Activated naive CD8-positive, alpha-beta T cell (primary cell): Measurements from ENCODE around the gene EHD1.

ENCODE experiments used
- H3K27ac Mint-ChIP-seq: one replicate; pipeline ENCODE4 v1.8.0; 2021; ENCODE audit warnings: mixed read lengths
- H3K27me3 Mint-ChIP-seq: one replicate; pipeline ENCODE4 v1.8.0; 2021; ENCODE audit warnings: mixed read lengths
- H3K36me3 Mint-ChIP-seq: one replicate; pipeline ENCODE4 v1.8.0; 2021; ENCODE audit warnings: mixed read lengths
- H3K4me1 Mint-ChIP-seq: one replicate; pipeline ENCODE4 v1.8.0; 2021; ENCODE audit warnings: low read depth, mixed read lengths
- H3K4me3 Mint-ChIP-seq: one replicate; pipeline ENCODE4 v1.8.0; 2021; ENCODE audit warnings: mild to moderate bottlenecking, mixed read lengths
- H3K9me3 Mint-ChIP-seq: one replicate; pipeline ENCODE4 v1.8.0; 2021; ENCODE audit warnings: low read depth, mixed read lengths

The EHD1 gene

GRCh38 chr11:64898541-64898940 is 20.1 kb upstream of the EHD1 start:
- peaks cover 3% of the 10 kb centered on the region for H3K36me3 Mint-ChIP-seq
- H3K27ac Mint-ChIP-seq: no peak overlapping the region
- no peaks in the 10 kb centered on the region for H3K9me3 Mint-ChIP-seq
- peaks cover 12% of the 10 kb centered on the region for H3K4me1 Mint-ChIP-seq
- no peaks in the 10 kb centered on the region for H3K27me3 Mint-ChIP-seq
- no peak overlapping the region for H3K4me3 Mint-ChIP-seq

DNA sequence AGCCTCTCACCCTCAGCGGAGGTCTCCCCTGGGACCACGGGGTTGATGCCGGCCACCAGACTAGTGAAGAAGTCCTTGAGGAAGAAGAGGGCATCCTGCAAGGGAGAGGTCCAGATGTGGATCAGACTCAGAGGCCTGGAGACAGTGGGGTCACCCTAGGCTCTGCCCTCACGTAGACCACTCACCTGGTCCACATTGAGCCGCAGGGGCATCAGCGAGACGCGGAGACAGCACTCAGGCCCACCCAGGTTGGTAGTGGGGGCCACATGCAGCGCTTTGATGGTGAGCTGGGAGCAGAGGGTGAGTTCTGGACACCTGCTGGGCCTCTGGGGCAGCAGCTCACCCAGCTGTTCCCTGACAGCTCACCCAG is 19.6 kb upstream of the EHD1 start:
- Mint-ChIP-seq H3K4me3 (no peak overlapping the region), H3K27me3 (no peaks in the 10 kb centered on the region), H3K9me3 (no peaks in the 10 kb centered on the region), H3K4me1 (peaks cover 12% of the 10 kb centered on the region), H3K36me3 (peaks cover 3% of the 10 kb centered on the region), H3K27ac (no peak overlapping the region)

DNA sequence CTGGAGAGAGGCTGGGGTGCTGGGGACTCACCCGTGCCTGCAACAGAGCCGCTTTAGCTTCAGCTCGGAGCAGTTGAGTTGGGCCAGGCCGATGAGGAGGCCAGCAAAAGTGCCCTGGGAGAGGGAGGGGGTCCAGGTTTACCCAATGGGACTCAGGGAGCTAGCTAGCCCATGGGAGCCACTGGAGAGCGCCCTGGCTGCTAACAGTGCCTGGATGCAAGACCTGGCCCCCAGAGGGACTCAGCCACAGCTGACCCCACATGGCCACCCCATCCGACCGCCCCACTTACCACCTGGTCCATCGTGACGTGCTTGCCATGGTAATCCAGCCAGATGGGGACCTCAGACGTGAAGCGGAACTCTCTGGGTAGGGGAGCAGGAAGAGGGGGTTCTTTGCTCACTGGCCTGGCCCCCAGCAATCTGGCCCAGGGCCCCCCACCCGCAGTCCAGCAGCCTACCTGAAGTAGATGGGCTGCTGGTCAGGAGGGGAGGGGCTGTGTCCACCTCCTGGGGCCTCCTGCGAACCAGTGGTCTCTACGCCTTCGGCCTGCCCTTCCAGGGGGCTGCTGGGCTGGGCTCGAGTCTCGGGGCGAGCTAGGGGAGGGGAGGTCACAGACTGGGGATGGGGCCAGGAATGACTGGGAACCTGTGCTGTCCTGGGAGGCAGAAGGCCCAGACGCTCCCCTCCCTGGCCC is 19.1 kb upstream of the EHD1 start:
- H3K36me3 Mint-ChIP-seq: peaks cover 3% of the 10 kb centered on the region
- no peaks in the 10 kb centered on the region for H3K9me3 Mint-ChIP-seq
- H3K27ac Mint-ChIP-seq: no peak overlapping the region
- peaks cover 12% of the 10 kb centered on the region for H3K4me1 Mint-ChIP-seq
- no peak overlapping the region for H3K4me3 Mint-ChIP-seq
- no peaks in the 10 kb centered on the region for H3K27me3 Mint-ChIP-seq

DNA sequence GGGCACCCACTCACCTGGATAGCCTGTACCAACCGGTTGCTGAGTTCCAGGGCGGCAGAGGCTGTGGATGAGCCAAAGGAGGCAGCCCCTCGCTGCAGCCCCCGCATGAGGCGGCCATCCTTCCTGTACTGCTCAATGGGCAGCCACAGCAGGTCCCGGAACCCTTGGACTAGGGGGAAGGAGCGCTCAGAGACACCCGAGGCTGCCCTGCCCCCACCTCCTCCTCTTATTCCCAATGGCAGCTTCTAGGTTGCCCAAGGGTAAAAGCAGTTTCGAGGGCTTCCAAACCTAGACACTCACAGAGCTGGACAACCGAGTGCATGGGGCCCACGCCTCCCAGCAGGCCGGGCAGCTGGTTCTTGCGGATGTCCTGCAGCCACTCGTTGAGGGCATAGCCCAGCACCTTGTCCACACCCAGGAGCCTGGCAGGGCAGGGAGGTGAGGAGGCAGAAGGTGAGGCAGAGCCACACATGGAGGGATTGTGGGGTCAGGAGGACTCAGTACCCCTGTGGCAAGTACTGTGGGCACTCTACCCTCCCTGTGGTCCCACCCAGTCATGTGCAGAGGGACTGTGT is 18.1 kb upstream of the EHD1 start:
- no peaks in the 10 kb centered on the region for H3K27me3 Mint-ChIP-seq
- H3K27ac Mint-ChIP-seq: no peak overlapping the region
- peaks cover 3% of the 10 kb centered on the region for H3K36me3 Mint-ChIP-seq
- no peak overlapping the region for H3K4me3 Mint-ChIP-seq
- H3K9me3 Mint-ChIP-seq: no peaks in the 10 kb centered on the region
- H3K4me1 Mint-ChIP-seq: peaks cover 11% of the 10 kb centered on the region

DNA sequence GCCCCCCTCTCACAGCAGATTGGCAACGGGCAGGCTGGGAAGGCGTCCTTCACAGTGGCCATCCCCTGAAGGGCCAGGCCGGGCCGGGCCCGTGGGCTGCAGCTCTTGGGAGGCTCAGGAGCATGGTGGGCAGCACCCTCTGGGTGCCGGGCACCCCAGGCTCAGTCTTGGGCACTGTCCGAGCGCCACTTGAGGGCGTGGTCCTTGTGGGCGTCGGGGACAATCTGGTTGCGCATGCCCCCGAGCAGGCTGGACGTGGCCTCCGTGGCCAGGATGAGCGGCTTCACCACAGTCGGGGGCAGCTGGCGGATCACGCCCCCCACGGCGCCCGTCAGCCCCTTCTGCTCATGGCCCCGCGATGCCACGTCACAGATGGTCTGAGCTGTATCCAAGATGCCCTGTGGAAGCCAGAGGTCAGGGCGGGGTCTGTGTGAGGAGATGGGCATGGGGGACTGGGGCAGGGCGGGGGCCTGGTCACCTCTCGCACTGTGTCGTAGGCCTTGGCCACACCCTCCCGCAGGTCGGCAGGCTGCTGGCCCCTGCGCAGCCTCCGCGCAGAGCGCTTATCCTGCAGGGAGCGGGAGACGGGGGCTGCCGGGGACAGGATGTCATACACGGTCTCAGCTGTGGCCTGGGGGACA is 16.5 kb upstream of the EHD1 start:
- no peaks in the 10 kb centered on the region for H3K36me3 Mint-ChIP-seq
- no peaks in the 10 kb centered on the region for H3K27me3 Mint-ChIP-seq
- H3K4me1 Mint-ChIP-seq: peaks cover 3% of the 10 kb centered on the region
- H3K4me3 Mint-ChIP-seq: no peak overlapping the region
- no peak overlapping the region for H3K27ac Mint-ChIP-seq
- H3K9me3 Mint-ChIP-seq: no peaks in the 10 kb centered on the region

DNA sequence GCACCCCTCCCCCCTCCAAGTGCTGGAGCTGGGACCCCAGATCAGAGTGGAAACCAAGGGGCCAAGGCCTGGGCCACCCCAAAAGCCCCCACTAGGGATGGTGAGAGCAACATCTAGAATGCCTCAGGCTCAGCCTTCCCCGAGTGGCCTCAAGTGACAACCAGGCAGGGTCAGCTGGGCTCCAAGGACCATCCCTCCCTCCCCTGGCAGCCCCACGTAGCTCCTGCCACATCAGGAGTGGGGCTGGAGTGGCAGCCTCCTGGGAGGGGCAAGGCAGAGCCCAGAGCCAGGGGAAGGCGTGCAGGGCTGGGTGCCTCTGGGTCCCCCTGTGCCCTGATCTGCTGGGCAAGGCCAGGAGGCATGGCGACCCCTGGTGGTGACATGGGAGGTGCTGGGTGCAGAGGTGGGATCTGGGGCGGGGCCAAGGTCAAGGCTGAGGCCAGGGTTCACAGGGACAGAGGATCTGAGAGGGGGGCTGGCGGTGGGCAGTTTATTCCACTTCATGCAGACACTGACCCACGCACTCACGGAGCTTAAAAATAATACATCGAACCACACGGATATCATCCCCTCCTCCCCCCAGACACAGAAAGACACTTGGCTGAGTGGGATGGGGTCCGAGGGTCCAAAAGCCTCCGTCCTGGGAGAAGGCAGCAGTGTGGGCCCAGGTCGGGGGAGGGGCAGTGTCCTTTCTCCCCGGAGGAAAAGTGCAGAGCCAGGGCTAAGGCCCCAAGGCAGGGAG is 15.8 kb upstream of the EHD1 start:
- H3K27me3 Mint-ChIP-seq: no peaks in the 10 kb centered on the region
- H3K4me3 Mint-ChIP-seq: no peak overlapping the region
- H3K27ac Mint-ChIP-seq: no peak overlapping the region
- H3K9me3 Mint-ChIP-seq: no peaks in the 10 kb centered on the region
- H3K36me3 Mint-ChIP-seq: no peaks in the 10 kb centered on the region
- no peaks in the 10 kb centered on the region for H3K4me1 Mint-ChIP-seq

DNA sequence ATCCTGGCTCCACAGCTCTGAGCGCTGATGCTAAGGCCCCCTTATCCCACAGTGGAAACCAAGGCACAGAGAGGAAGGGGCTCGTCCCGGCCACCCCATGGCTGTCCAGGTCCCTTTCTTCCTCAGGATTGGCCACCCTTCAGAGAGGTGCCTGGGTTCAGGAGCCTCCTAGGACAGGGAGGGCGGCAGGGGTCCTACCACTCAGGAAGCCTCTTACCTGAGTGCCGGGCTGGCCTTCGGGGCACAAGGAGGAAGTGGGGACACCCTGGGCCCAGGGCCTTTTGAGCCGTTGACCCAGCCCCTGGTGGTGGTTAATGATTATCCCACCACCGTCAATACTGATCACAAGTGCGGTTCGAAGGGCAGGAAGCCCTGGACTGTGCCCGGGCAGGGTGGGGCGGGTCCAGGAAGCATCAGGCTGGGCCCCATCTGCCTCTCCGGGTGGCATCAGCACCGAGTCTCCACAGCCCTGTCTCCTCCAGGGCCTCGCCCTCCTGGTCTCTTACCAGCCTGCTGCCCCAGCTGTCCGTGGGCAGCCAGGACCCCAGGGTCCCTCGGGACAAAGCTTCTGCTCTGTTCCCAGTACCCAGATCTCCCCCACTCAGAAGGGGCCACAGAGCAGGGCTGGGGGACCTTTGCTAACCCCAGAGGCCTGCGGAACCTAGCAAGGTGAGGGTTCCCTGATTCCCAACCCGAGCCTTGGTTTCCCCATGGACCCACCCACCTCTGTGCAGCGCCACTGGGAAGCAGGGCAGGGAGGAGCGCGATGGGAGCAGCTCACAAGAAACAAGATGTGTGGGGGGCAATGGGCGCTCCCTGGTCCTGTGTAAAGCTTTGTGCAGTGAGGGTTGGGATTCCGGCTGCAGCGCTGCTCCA is 15.0 kb upstream of the EHD1 start:
- no peaks in the 10 kb centered on the region for H3K4me1 Mint-ChIP-seq
- no peak overlapping the region for H3K4me3 Mint-ChIP-seq
- H3K27ac Mint-ChIP-seq: no peak overlapping the region
- H3K27me3 Mint-ChIP-seq: no peaks in the 10 kb centered on the region
- H3K9me3 Mint-ChIP-seq: no peaks in the 10 kb centered on the region
- no peaks in the 10 kb centered on the region for H3K36me3 Mint-ChIP-seq

GRCh38 chr11:64892838-64893193 is 14.4 kb upstream of the EHD1 start:
- H3K9me3 Mint-ChIP-seq: no peaks in the 10 kb centered on the region
- no peak overlapping the region for H3K4me3 Mint-ChIP-seq
- no peaks in the 10 kb centered on the region for H3K36me3 Mint-ChIP-seq
- H3K27me3 Mint-ChIP-seq: no peaks in the 10 kb centered on the region
- H3K27ac Mint-ChIP-seq: no peak overlapping the region
- H3K4me1 Mint-ChIP-seq: peaks cover 5% of the 10 kb centered on the region

DNA sequence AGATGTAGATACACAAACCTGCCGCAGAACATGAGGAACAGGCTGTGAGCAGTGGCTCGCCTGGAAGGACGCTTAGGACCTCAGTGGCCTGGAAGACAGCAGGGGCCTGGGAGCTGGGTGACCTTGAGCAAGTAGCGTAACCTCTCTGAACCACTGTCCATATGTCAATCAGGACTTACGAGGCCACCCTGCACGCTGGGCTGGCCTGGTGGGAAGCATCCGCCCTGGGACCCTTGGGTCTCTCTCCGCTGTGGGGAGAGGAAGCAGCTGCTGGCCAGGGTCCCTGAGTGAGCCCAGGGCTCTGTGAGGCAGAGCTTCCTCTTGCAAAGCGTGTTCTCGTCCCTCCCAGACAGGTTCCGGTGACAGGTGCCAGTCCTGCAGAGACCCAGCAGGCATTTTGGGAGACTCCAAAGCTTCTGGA is 14.0 kb upstream of the EHD1 start:
- H3K4me3 Mint-ChIP-seq: no peak overlapping the region
- H3K4me1 Mint-ChIP-seq: peaks cover 7% of the 10 kb centered on the region
- H3K27me3 Mint-ChIP-seq: no peaks in the 10 kb centered on the region
- H3K36me3 Mint-ChIP-seq: no peaks in the 10 kb centered on the region
- no peaks in the 10 kb centered on the region for H3K9me3 Mint-ChIP-seq
- H3K27ac Mint-ChIP-seq: peak overlapping the region; percentile 50

GRCh38 chr11:64891880-64892279 is 13.5 kb upstream of the EHD1 start:
- Mint-ChIP-seq H3K4me3 (no peak overlapping the region), H3K36me3 (no peaks in the 10 kb centered on the region), H3K27ac (peak overlapping the region; percentile 50), H3K4me1 (peaks cover 10% of the 10 kb centered on the region), H3K9me3 (no peaks in the 10 kb centered on the region), H3K27me3 (no peaks in the 10 kb centered on the region)

- H3K36me3 Mint-ChIP-seq: no peaks in the 10 kb centered on the region
- H3K9me3 Mint-ChIP-seq: no peaks in the 10 kb centered on the region
- H3K27me3 Mint-ChIP-seq: no peaks in the 10 kb centered on the region
- H3K27ac Mint-ChIP-seq: peak overlapping the region; percentile 28
- no peak overlapping the region for H3K4me3 Mint-ChIP-seq
- peaks cover 10% of the 10 kb centered on the region for H3K4me1 Mint-ChIP-seq
These were observed 12.9 kb upstream of the EHD1 start for GRCh38 chr11:64891215-64891848.

DNA sequence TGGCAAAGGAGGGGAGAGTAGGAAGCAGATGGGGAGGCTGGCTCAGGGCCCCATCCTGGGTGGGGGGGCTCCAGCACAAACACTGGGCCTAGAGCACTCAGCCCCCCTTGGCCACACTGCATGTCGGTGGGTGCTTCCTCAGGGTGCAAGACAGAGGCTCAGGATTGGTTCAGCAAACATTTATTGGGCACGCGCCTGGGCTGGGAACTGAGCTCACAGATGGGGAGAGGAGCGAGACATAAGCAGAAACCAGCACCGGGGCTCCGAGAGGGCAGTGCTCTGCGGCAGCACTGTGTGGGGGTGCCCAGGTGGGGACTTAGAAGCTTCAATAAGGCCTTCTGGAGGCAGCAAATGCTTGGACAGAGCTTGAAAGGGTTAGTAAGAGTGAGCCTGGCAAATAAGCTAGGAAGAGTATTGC is 12.1 kb upstream of the EHD1 start:
- H3K27ac Mint-ChIP-seq: no peak overlapping the region
- H3K4me1 Mint-ChIP-seq: peaks cover 16% of the 10 kb centered on the region
- H3K36me3 Mint-ChIP-seq: no peaks in the 10 kb centered on the region
- H3K27me3 Mint-ChIP-seq: no peaks in the 10 kb centered on the region
- H3K4me3 Mint-ChIP-seq: no peak overlapping the region
- H3K9me3 Mint-ChIP-seq: no peaks in the 10 kb centered on the region

DNA sequence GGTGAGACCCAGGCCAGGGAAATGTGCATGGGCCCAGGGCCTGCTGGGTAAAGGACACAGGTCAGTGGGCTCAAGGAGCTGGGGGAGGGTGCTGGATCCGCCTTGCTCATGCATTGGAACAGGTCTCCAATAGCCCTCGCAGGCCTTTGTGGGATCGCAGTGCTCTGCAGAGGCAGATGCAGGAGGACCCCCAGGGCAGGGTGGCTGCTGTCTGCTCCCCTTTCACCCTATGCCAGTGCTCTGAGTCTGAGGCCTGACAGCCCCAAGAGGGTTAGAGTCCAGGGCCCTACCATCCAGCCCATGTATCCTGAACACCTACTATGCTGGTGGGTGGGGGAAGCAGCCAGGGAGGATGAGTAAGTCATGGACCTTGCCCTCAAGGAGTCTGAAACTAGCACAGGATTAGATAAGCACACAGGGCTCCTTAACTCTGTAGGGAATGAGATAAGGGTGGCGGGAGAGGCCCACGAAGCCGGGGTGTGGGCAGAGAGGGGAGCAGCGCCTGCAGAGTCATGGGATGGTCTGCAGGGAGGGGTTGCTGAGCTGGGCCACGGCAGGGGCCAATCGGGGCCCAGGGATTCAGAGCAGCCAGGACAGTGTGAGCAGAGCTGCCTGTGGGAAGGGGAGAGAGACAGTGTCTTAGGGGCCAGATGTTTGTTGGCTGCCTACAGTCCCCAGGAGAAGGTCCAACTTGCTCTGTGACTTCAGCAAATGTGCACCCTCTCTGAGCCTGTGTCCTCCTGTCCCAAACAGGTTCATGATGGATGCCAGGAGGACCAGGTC is 10.5 kb upstream of the EHD1 start:
- H3K4me1 Mint-ChIP-seq: peaks cover 26% of the 10 kb centered on the region
- no peaks in the 10 kb centered on the region for H3K27me3 Mint-ChIP-seq
- peak overlapping the region; percentile 58 for H3K27ac Mint-ChIP-seq
- H3K36me3 Mint-ChIP-seq: no peaks in the 10 kb centered on the region
- H3K9me3 Mint-ChIP-seq: no peaks in the 10 kb centered on the region
- no peak overlapping the region for H3K4me3 Mint-ChIP-seq

- H3K27me3 Mint-ChIP-seq: no peaks in the 10 kb centered on the region
- no peaks in the 10 kb centered on the region for H3K9me3 Mint-ChIP-seq
- peaks cover 26% of the 10 kb centered on the region for H3K4me1 Mint-ChIP-seq
- peak overlapping the region; percentile 85 for H3K27ac Mint-ChIP-seq
- H3K36me3 Mint-ChIP-seq: no peaks in the 10 kb centered on the region
- peak overlapping the region; percentile 72 for H3K4me3 Mint-ChIP-seq
These were observed 9.9 kb upstream of the EHD1 start for GRCh38 chr11:64888406-64888728.
